HK-2 (cell line): ENCODE data around the gene NID1.
"Not testable (repeated sequence)": the region's sequence is repeated elsewhere in the genome, so short reads cannot be mapped to it uniquely, and the experiment has no call there.

Experiments
- DNase-seq: peaks from one replicate; pipeline ENCODE4 v3.0.0-alpha.2; 2018; ENCODE audit not compliant: unreplicated experiment

The NID1 gene

GRCh38 chr1:236092899-236093298 is 28.0 kb upstream of the NID1 start:
- no peak for DNase-seq

DNA sequence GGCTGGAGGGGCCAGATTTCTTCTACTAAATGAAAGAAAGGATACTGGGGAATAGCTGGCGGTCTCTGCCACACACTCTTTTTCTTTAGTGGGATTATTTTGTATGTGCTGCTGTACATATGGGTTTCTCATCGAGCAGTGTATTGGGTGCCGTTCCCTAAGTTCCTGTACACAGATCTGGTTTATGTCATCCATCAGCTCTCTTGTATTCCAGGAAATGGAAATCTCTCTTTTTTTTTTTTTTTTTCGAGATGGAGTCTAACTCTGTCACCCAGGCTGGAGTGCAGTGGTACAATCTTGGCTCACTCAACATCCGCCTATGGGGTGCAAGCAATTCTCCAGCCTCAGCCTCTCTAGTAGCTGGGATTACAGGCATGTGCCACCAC is 27.0 kb upstream of the NID1 start:
- no peak for DNase-seq

GRCh38 chr1:236090741-236091147 is 25.9 kb upstream of the NID1 start:
- DNase-seq, result no peak

GRCh38 chr1:236089046-236089773 is 24.3 kb upstream of the NID1 start:
- DNase-seq, result no peak

- no peak for DNase-seq
Observed at GRCh38 chr1:236086537-236086936, 21.6 kb upstream of the NID1 start.

- no peak for DNase-seq
Observed at GRCh38 chr1:236085545-236086159, 20.8 kb upstream of the NID1 start.

GRCh38 chr1:236084386-236084730 is 19.5 kb upstream of the NID1 start:
- DNase-seq, result no peak

GRCh38 chr1:236083650-236084385 is 18.9 kb upstream of the NID1 start:
- DNase-seq, result no peak

GRCh38 chr1:236082526-236082925 is 17.6 kb upstream of the NID1 start:
- DNase-seq, result no peak

DNA sequence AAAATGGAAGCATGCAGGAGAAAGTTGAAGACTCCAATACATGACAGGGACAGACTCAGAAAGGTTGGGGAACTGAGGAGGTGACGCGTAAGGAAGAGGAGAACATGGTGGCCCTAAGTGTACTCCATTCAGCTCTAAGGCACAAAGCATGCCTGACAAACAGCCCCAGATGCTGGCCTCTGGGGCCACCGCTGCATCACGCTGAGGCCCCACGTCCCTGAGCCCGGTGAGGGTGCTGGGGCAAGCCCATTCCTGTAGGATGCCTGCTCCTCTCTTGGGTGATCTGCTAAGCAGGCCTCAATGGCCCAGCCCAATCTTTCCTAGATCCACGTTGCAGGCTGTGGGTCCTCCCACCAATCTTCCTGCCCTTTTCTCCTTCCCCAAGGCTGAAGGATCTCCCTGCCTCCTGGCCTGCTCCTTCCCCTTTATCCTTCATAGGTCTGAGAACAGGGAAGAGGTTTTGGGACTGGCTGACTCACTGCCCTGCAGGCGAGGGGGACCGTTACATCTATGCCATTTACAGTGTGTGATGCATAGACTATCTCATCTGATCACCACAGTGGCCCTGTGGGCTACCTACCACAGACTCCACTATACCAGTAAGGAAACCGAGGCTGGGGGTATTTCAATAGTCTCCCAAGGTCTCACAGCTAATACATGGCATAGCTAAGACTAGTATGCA is 16.8 kb upstream of the NID1 start:
- no peak for DNase-seq

GRCh38 chr1:236079703-236080102 is 14.8 kb upstream of the NID1 start:
- DNase-seq, result no peak

DNA sequence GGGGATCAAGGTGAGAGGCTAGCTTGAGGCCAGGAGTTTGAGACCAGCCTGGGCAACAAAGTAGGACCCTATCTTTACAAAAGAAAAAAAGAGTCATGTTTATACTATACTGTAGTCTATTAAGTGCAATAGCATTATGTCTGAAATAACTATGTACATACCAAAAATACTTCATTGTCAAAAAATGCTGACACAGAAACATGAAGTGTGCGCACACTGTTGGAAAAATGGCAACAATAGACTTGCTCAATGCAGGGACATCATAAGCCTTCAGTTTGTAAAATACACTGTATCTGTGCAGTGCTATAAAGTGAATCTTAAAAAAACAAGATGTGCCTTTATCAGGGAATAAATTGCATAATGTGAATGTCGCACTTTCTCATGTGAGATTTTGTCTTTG is 14.1 kb upstream of the NID1 start:
- no peak for DNase-seq

DNA sequence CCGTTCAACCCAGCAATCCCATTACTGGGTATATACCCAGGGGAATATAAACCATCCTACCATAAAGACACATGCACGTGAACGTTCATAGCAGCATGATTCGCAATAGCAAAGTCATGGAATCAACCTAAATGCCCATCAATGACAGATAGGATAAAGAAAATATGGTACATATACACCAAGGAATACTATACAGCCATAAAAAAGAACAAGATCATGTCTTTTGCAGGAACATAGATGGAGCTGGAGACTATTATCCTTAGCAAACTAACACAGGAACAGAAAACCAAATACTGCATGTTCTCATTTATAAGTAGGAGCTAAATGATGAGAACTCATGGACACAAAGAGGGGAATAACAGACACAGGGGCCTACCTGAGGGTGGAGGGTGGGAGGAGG is 13.2 kb upstream of the NID1 start:
- not testable (repeated sequence) for DNase-seq

DNA sequence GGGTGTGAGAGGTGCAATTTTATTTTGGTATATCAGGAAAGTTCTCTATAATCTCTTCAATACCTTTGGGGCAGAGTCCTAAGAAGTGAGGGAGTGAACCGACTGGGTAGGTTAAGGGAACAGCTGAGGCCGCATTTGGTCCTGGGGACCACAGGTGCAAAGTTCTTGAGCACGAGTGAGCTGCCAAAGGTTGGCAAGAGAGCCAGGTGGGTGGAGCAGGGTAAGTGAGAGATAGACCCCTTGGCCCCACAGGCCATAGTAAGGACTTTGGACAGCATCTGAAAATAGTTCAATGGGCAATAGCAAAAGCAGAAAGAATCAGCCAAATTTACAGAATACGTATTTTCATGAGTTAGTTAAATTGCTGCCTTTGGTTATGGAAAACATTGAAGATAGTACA is 11.0 kb upstream of the NID1 start:
- DNase-seq, result no peak

DNA sequence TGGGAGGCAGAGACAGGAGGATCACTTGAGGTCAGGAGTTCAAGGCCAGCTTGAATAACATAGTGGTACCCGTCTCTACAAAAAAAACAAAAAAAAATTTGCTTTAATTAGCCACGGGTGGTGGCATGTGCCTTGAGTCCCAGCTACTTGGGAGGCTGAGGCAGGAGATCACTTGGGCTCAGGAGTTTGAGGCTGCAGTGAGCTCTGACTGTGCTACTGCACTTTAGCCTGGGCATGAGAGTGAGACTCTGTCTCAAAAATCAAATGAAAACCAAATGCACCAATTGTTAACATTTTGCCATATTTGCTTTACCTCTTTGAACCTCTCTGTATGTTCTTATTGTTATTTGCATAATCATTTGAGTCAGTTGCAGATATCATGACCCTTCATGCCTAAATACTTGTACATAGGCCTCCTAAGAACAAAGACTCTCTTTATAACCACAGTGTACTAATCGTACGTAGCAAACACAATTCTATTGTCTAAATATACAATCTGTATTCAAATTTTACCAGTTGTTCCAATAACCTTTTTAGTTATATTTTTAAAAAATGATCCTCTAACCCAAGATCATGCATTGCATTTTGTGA is 8.5 kb upstream of the NID1 start:
- DNase-seq, result no peak

- no peak for DNase-seq
Observed at GRCh38 chr1:236072001-236072400, 7.1 kb upstream of the NID1 start.

DNA sequence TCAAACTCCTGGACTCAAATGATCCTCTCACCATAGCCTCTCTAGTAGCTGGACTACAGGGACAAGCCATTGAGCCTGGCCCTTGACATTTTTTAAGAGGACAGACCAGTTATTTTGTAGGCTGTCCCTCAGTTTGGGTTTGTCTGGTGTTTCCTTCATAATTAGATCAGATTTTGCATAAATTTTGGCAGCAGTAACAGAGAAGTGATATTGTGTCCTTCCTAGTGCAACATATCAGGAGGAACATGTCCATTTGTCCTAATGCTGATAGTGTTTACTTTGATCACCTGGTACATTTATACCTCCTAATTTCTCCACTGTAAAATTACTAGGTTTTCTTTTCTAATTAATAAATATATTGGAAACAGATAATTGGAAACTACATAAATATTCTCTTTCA is 5.9 kb upstream of the NID1 start:
- no peak for DNase-seq

GRCh38 chr1:236069796-236070195 is 4.9 kb upstream of the NID1 start:
- no peak for DNase-seq

- DNase-seq, result no peak
Observed at GRCh38 chr1:236067854-236068454, 3.1 kb upstream of the NID1 start.

DNA sequence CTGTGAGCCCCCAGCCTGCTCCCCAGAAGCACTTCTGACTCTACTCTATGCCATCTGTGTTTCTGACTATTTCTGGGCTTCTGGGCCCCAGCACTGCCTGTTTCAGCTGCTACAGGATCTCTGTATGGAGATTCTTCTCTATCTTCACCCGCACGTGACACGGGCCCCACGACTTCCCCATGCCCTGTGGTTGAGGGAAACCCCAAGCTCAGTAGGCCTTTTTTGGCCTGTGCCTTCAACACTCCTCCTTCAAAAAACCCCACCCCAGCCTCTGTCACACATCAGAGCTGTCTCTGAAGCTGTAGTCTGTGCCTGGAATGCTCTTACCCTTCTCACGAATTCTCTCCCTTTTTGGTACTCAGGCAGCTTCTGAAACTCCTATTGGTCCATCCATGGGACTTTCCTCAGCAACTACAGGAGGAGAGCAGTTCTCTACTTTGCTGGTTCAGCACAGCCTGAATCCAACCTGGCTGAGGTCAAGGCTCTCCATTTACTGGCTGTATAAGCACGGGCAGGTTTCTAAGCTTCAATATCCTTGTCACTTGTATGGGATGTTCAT is 2.0 kb upstream of the NID1 start:
- no peak for DNase-seq

- no peak for DNase-seq
Observed at GRCh38 chr1:236066054-236066453, 1.2 kb upstream of the NID1 start.
